Loucy (cell line): Measurements from ENCODE around the gene ADAMTS14.

Experiments used
- CTCF ChIP-seq: fragments of 200-600 bp; sonication (generic); conservative IDR thresholded peaks from 2 replicates; pipeline ENCODE4 v1.5.1; 2014; ENCODE audit warnings: mild to moderate bottlenecking, antibody characterized with exemption, low read length
- EZH2phosphoT487 ChIP-seq: fragments of 200-600 bp; IDR thresholded peaks from 2 replicates; pipeline ENCODE4 v1.6.1; 2018; ENCODE audit warnings: antibody characterized with exemption, mild to moderate bottlenecking, moderate library complexity, borderline replicate concordance

GRCh38 chr10:70715853-70716795 lies 43.8 kb downstream of the ADAMTS14 start:
- TF ChIP-seq CTCF (no peak), EZH2phosphoT487 (no peak)
